ENCODE measurements around the gene MIB1. TPM values are rescaled to one million over a fixed set of nuclear protein-coding genes. Genes with fewer than 3 reads are reported as not detected.

The MIB1 gene
- total and polyA plus RNA-seq, 2 experiments from 2014 or later: 10.8 to 56.7 TPM

- TF ChIP-seq ZNF462 (CRISPR knock-in tag; IDR thresholded peaks at IDR 0.05): no peak
- TF ChIP-seq ZNF114 (CRISPR knock-in tag; IDR thresholded peaks at IDR 0.05): no peak
- TF ChIP-seq NANOG (IDR thresholded peaks at IDR 0.05; ENCODE audit: borderline replicate concordance): no peak
- no peak for TF ChIP-seq CREB1 (CRISPR knock-in tag; IDR thresholded peaks at IDR 0.05; ENCODE audit: low read depth)
- no peak for TF ChIP-seq EZH2 (IDR thresholded peaks at IDR 0.05; ENCODE audit: low read depth, unreplicated experiment)
These were observed 124.5 kb downstream of the MIB1 start (continued) for GRCh38 chr18:21865043-21865442.

- Histone ChIP-seq H2AFZ (no peak overlapping the region), H3K4me1 (ENCODE audit: insufficient read depth) (no peaks in the 10 kb centered on the region), H4K20me1 (replicated peaks; ENCODE audit: insufficient read depth) (no peaks in the 10 kb centered on the region), H3F3A (replicated peaks; ENCODE audit: low read depth) (no peaks in the 10 kb centered on the region), H3K79me2 (replicated peaks; ENCODE audit: insufficient read depth) (no peaks in the 10 kb centered on the region), H3K27ac (ENCODE audit: low read depth) (no peak overlapping the region), H3K4me2 (no peak overlapping the region), H3K9me2 (ENCODE audit: insufficient read depth) (no peaks in the 10 kb centered on the region), H3K27me3 (ENCODE audit: insufficient read depth) (no peaks in the 10 kb centered on the region), H3K36me3 (ENCODE audit: insufficient read depth) (no peaks in the 10 kb centered on the region), H3K4me3 (no peak overlapping the region)
- no peak for ATAC-seq
- Mint-ChIP-seq H3K4me1 (no peaks in the 10 kb centered on the region), H3K36me3 (ENCODE audit: low read depth) (peaks cover 4% of the 10 kb centered on the region; the same call in 2 of the 3 replicates), H3K9me3 (no peaks in the 10 kb centered on the region), H3K27ac (no peak overlapping the region), H3K27me3 (ENCODE audit: insufficient read depth, low read depth, poor library complexity) (peaks cover 5% of the 10 kb centered on the region), H3K4me3 (no peak overlapping the region)
- no peak for DNase-seq (ENCODE audit: low spot score)
- TF ChIP-seq CTCF (conservative IDR thresholded peaks at IDR 0.05; ENCODE audit: low read depth in 2 of 2) (no peak), POLR2AphosphoS5 (IDR thresholded peaks at IDR 0.05; ENCODE audit: low read depth) (no peak), ZNF114 (CRISPR knock-in tag; IDR thresholded peaks at IDR 0.05) (no peak), ETS1 (IDR thresholded peaks at IDR 0.05) (no peak), STAT1 (IDR thresholded peaks at IDR 0.05; ENCODE audit: unreplicated experiment) (no peak), NANOG (IDR thresholded peaks at IDR 0.05; ENCODE audit: borderline replicate concordance) (no peak), EZH2 (IDR thresholded peaks at IDR 0.05; ENCODE audit: low read depth, unreplicated experiment) (no peak), CREB1 (CRISPR knock-in tag; IDR thresholded peaks at IDR 0.05; ENCODE audit: low read depth) (no peak), REST (IDR thresholded peaks at IDR 0.05; ENCODE audit: unreplicated experiment) (no peak)
These were observed 128.2 kb downstream of the MIB1 start for GRCh38 chr18:21868770-21869169.

Measured in GM23338 (cell line).